ENCODE measurements around the gene RPL5.

GRCh38 chr1:92805216-92805615, 26.6 kb upstream of the RPL5 start:
- TF ChIP-seq CTCF (IDR thresholded peaks at IDR 0.05; ENCODE audit: insufficient read depth, low read length, poor library complexity, severe bottlenecking) (no peak), EZH2phosphoT487 (conservative IDR thresholded peaks at IDR 0.05; ENCODE audit: low read length) (no peak)

Measured in SU-DHL-6 (cell line).